ENCODE results near the gene SLC2A13. TPM values are rescaled to one million over a fixed set of nuclear protein-coding genes. Genes with fewer than 3 reads are reported as not detected.

The SLC2A13 gene
- total RNA-seq, 1 experiment from 2014 or later = 7.0 TPM

GRCh38 chr12:40063414-40063813 lies 42.5 kb downstream of the SLC2A13 start:
- no peak for DNase-seq
- WGBS (ENCODE audit: extremely low coverage, insufficient read length, low lambda C conversion rate) = no CpG with 5 or more reads among the region's 5 CpGs
- no peak overlapping the region for H3K27ac ChIP-seq (ENCODE audit: insufficient read length, low read depth, low read length)

More at GRCh38 chr12:40063414-40063813, 42.5 kb downstream of the SLC2A13 start:
- H4K8ac ChIP-seq (replicated peaks; ENCODE audit: insufficient read length, low read depth, low read length) = no peak overlapping the region
- H3K27me3 ChIP-seq (ENCODE audit: insufficient read depth, low read length) = no peaks in the 10 kb centered on the region
- no peaks in the 10 kb centered on the region for H3K9me3 Mint-ChIP-seq
- no peaks in the 10 kb centered on the region for H3K79me2 ChIP-seq (ENCODE audit: insufficient read depth, low read length)
- no peak overlapping the region for H3K56ac ChIP-seq (ENCODE audit: insufficient read length, low read depth, low read length)
- no peak overlapping the region for H2BK120ac ChIP-seq (ENCODE audit: low read depth, low read length, poor library complexity, severe bottlenecking)
- H2BK5ac ChIP-seq (ENCODE audit: insufficient read length, low read length) = no peak overlapping the region
- H3K4me1 Mint-ChIP-seq = peaks cover 2 to 3% of the 10 kb centered on the region in 2 experiments; a peak in 1 of 4 replicates
- H3K27me3 Mint-ChIP-seq (ENCODE audit: low read depth) = no peaks in the 10 kb centered on the region
- no peak overlapping the region for H4K5ac ChIP-seq (ENCODE audit: insufficient read length, low read depth, low read length)
- H3K4me3 Mint-ChIP-seq = no peak overlapping the region
- H2BK20ac ChIP-seq (ENCODE audit: low read depth, low read length, poor library complexity, severe bottlenecking) = no peak overlapping the region
- no peaks in the 10 kb centered on the region for H3K36me3 Mint-ChIP-seq (ENCODE audit: insufficient read depth in 1 of 3, low read depth in 3 of 3)
- H3K23me2 ChIP-seq (ENCODE audit: insufficient read length, low read depth, low read length, poor library complexity, severe bottlenecking) = no peaks in the 10 kb centered on the region
- no peaks in the 10 kb centered on the region for H3K9me3 ChIP-seq (ENCODE audit: control insufficient read depth, low read depth, low read length)
- no peak overlapping the region for H2AK5ac ChIP-seq (ENCODE audit: insufficient read length, low read length)
- no peaks in the 10 kb centered on the region for H4K20me1 ChIP-seq (ENCODE audit: control insufficient read depth, insufficient read depth, insufficient read length)
- H4K91ac ChIP-seq (ENCODE audit: insufficient read length, low read depth, low read length) = no peak overlapping the region
- 0 out of 7 replicates have a peak overlapping the region, but pooled peaks of 1 of the 3 experiments have one; percentile 40 for H3K27ac Mint-ChIP-seq
- no peaks in the 10 kb centered on the region for H3K79me1 ChIP-seq (ENCODE audit: insufficient read depth, low read depth, low read length, poor library complexity, severe bottlenecking)
- H3K4me2 ChIP-seq (ENCODE audit: insufficient read depth, insufficient read length, low read length) = no peak overlapping the region
- H3K4ac ChIP-seq (ENCODE audit: low read depth, low read length) = no peak overlapping the region
- H3K4me1 ChIP-seq (ENCODE audit: insufficient read depth, low read length) = peaks cover 2% of the 10 kb centered on the region; the same call in 1 of the 2 replicates
- no peak for TF ChIP-seq CTCF (conservative IDR thresholded peaks at IDR 0.05)
- H3T11ph ChIP-seq (ENCODE audit: low read length) = no peak overlapping the region
- H3K18ac ChIP-seq (ENCODE audit: insufficient read length, low read depth, low read length) = no peak overlapping the region
- H3K23ac ChIP-seq (ENCODE audit: insufficient read length, low read depth, low read length) = no peak overlapping the region
- no peak overlapping the region for H3K9ac ChIP-seq (ENCODE audit: extremely low read depth, insufficient read length, low read length)
- no peak overlapping the region for H2BK12ac ChIP-seq (ENCODE audit: insufficient read length, low read depth, low read length)
- no peak overlapping the region for H3K14ac ChIP-seq (ENCODE audit: insufficient read depth, low read length)
- H2AFZ ChIP-seq (ENCODE audit: low read length) = no peak overlapping the region
- H2BK15ac ChIP-seq (ENCODE audit: low read depth, low read length) = no peak overlapping the region
